GM12865 (cell line): ENCODE measurements around the gene UQCRC1.

Experiments used
- DNase-seq: peaks from one replicate; pipeline ENCODE4 v3.0.0; 2010; ENCODE audit warnings: low read depth
- H3K4me3 ChIP-seq: 2 replicates; pipeline ENCODE4 v1.5.1; 2011; ENCODE audit warnings: mild to moderate bottlenecking, low read depth, low read length, control low read depth
- CTCF ChIP-seq: IDR thresholded peaks from 2 replicates; pipeline ENCODE4 v1.5.1; 2011; ENCODE audit warnings: low read length, control low read depth, low read depth, inconsistent platforms; ENCODE audit not compliant: insufficient read depth; ENCODE audit errors: missing control alignments

UQCRC1 gene

GRCh38 chr3:48591436-48591835 is 18.0 kb downstream of the UQCRC1 start:
- no peak for TF ChIP-seq CTCF
- DNase-seq, result no peak
- no peak overlapping the region for H3K4me3 ChIP-seq

DNA sequence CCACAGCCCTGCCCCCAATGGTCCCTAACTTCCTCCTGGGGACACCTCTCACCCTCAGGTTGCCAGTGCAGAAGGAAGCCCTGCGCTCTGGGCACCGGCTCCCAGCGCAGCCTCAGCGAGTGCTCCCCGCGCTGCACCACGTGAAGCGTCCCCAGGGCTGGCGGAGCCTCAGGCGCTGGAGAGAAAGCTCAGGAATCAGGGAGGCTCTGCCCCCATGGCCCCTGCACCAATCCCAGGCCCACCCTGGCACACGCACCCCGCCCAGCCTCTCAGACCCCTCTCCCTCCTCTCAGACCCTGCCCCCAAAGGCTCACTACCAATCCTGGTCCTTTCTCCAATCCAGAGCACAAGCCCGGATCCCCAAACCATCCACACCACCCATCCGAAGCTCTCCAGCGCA is 21.2 kb downstream of the UQCRC1 start:
- no peak for TF ChIP-seq CTCF
- no peak overlapping the region for H3K4me3 ChIP-seq
- DNase-seq, result no peak

GRCh38 chr3:48587686-48588085 is 21.8 kb downstream of the UQCRC1 start:
- no peak overlapping the region for H3K4me3 ChIP-seq
- DNase-seq, result no peak
- no peak for TF ChIP-seq CTCF

GRCh38 chr3:48585411-48585810 is 24.0 kb downstream of the UQCRC1 start:
- no peak for DNase-seq
- no peak for TF ChIP-seq CTCF
- no peak overlapping the region for H3K4me3 ChIP-seq

DNA sequence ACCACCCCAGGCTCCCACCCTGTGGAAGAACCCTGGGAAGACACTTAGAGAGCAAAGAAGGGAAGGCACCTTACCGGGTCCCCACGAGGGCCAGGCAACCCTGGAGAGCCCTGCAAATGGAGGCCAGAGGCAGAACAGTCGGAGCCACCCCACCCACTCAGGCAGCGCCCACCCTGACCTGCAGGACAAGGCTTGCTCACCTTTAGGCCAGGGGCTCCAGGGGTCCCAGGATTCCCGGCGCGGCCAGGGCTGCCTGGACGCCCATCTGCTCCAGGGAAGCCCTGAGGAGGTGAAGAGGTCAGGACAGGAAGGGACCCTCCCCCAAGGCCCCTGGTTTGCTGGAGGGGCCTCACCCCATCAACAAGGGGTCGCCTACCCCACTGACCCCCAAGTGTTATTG is 24.6 kb downstream of the UQCRC1 start:
- H3K4me3 ChIP-seq, result no peak overlapping the region
- DNase-seq, result no peak
- no peak for TF ChIP-seq CTCF

GRCh38 chr3:48581621-48582481 is 27.6 kb downstream of the UQCRC1 start:
- H3K4me3 ChIP-seq, result no peak overlapping the region
- DNase-seq, result no peak
- TF ChIP-seq CTCF, result no peak

- DNase-seq, result no peak
- TF ChIP-seq CTCF, result no peak
- no peak overlapping the region for H3K4me3 ChIP-seq
These were observed 32.8 kb downstream of the UQCRC1 start for GRCh38 chr3:48576647-48577046.
